KMS-11 (cell line): Measurements from ENCODE around the gene GEMIN7.

ENCODE experiments used
- H2AFZ ChIP-seq: fragments of 200-600 bp; sonication (generic); 2 replicates; pipeline ENCODE4 v1.6.1; 2016; ENCODE audit warnings: antibody characterized with exemption, mixed run types, low read depth
- H3K27ac ChIP-seq: fragments of 200-600 bp; sonication (generic); 2 replicates; pipeline ENCODE4 v1.6.1; 2016; ENCODE audit warnings: mild to moderate bottlenecking, mixed run types
- H3K27me3 ChIP-seq: fragments of 200-600 bp; sonication (generic); 2 replicates; pipeline ENCODE4 v1.6.1; 2017; ENCODE audit warnings: mild to moderate bottlenecking, low read depth, mixed run types, moderate library complexity; ENCODE audit not compliant: insufficient read depth
- H3K36me3 ChIP-seq: fragments of 200-600 bp; sonication (generic); 2 replicates; pipeline ENCODE4 v1.6.1; 2017; ENCODE audit warnings: mild to moderate bottlenecking, mixed run types; ENCODE audit not compliant: insufficient read depth
- H3K4me1 ChIP-seq: fragments of 200-600 bp; sonication (generic); 2 replicates; pipeline ENCODE4 v1.6.1; 2016; ENCODE audit warnings: mild to moderate bottlenecking, low read depth, mixed run types; ENCODE audit not compliant: poor library complexity, severe bottlenecking
- H3K4me2 ChIP-seq: fragments of 200-600 bp; sonication (generic); 2 replicates; pipeline ENCODE4 v1.7.0; 2016; ENCODE audit warnings: mild to moderate bottlenecking, mixed run types
- H3K4me3 ChIP-seq: fragments of 200-600 bp; sonication (generic); IDR thresholded peaks from 2 replicates; pipeline ENCODE4 v1.6.1; 2017; ENCODE audit warnings: low read depth, low read length, mixed read lengths; ENCODE audit not compliant: insufficient read depth
- H3K79me2 ChIP-seq: fragments of 200-600 bp; sonication (generic); 2 replicates; pipeline ENCODE4 v1.6.1; 2016; ENCODE audit warnings: low read depth, mixed run types; ENCODE audit not compliant: insufficient read depth
- H3K9ac ChIP-seq: fragments of 200-600 bp; sonication (generic); 2 replicates; pipeline ENCODE4 v1.6.1; 2016; ENCODE audit warnings: mild to moderate bottlenecking, mixed run types
- H4K20me1 ChIP-seq: fragments of 200-600 bp; sonication (generic); 2 replicates; pipeline ENCODE4 v1.6.1; 2016; ENCODE audit warnings: mild to moderate bottlenecking, mixed run types; ENCODE audit not compliant: insufficient read depth
- CTCF ChIP-seq: fragments of 200-600 bp; sonication (generic); conservative IDR thresholded peaks from 2 replicates; pipeline ENCODE4 v1.6.1; 2017; ENCODE audit warnings: low read depth, mild to moderate bottlenecking, antibody characterized with exemption, low read length, moderate library complexity, mixed read lengths

Gene GEMIN7

GRCh38 chr19:45095496-45096413 lies 16.7 kb downstream of the GEMIN7 start:
- peak overlapping the region; percentile 15; the same call in 1 of the 2 replicates for H3K4me2 ChIP-seq
- no peak overlapping the region for H3K27ac ChIP-seq
- no peaks in the 10 kb centered on the region for H3K27me3 ChIP-seq
- H3K4me1 ChIP-seq: peaks cover 52% of the 10 kb centered on the region
- no peak overlapping the region for H3K4me3 ChIP-seq
- H4K20me1 ChIP-seq: peaks cover 3% of the 10 kb centered on the region; the same call in 1 of the 2 replicates
- H3K79me2 ChIP-seq: peaks cover 76% of the 10 kb centered on the region
- TF ChIP-seq CTCF: no peak
- no peaks in the 10 kb centered on the region; the same call in 1 of the 2 replicates for H3K36me3 ChIP-seq
- no peak overlapping the region for H2AFZ ChIP-seq
- no peak overlapping the region for H3K9ac ChIP-seq

- no peak overlapping the region for H3K9ac ChIP-seq
- H3K27ac ChIP-seq: no peak overlapping the region
- H3K36me3 ChIP-seq: no peaks in the 10 kb centered on the region
- peaks cover 47% of the 10 kb centered on the region for H3K4me1 ChIP-seq
- no peak for TF ChIP-seq CTCF
- no peak overlapping the region for H3K4me3 ChIP-seq
- H3K79me2 ChIP-seq: peaks cover 86% of the 10 kb centered on the region
- H2AFZ ChIP-seq: no peak overlapping the region
- peaks cover 3% of the 10 kb centered on the region; the same call in 1 of the 2 replicates for H4K20me1 ChIP-seq
- H3K27me3 ChIP-seq: no peaks in the 10 kb centered on the region
- no peak overlapping the region for H3K4me2 ChIP-seq
Measured at GRCh38 chr19:45096700-45097099, 17.6 kb downstream of the GEMIN7 start.

- TF ChIP-seq CTCF: no peak
- Histone ChIP-seq H3K9ac (no peak overlapping the region), H4K20me1 (peaks cover 3% of the 10 kb centered on the region; the same call in 1 of the 2 replicates), H3K27me3 (no peaks in the 10 kb centered on the region), H3K36me3 (no peaks in the 10 kb centered on the region), H2AFZ (no peak overlapping the region), H3K4me3 (no peak overlapping the region), H3K4me1 (peaks cover 47% of the 10 kb centered on the region), H3K27ac (no peak overlapping the region), H3K4me2 (peak overlapping the region; percentile 19; the same call in 1 of the 2 replicates), H3K79me2 (peaks cover 93% of the 10 kb centered on the region)
Measured at GRCh38 chr19:45097450-45097775, 18.4 kb downstream of the GEMIN7 start.

- no peak overlapping the region for H3K27ac ChIP-seq
- H3K4me1 ChIP-seq: peaks cover 47% of the 10 kb centered on the region
- no peak overlapping the region for H3K9ac ChIP-seq
- no peaks in the 10 kb centered on the region for H3K27me3 ChIP-seq
- TF ChIP-seq CTCF: no peak
- no peak overlapping the region for H2AFZ ChIP-seq
- H4K20me1 ChIP-seq: peaks cover 3% of the 10 kb centered on the region; the same call in 1 of the 2 replicates
- H3K36me3 ChIP-seq: no peaks in the 10 kb centered on the region
- H3K4me3 ChIP-seq: no peak overlapping the region
- peaks cover 98% of the 10 kb centered on the region for H3K79me2 ChIP-seq
- peak overlapping the region; percentile 19; the same call in 1 of the 2 replicates for H3K4me2 ChIP-seq
Measured at GRCh38 chr19:45097776-45098520, 18.9 kb downstream of the GEMIN7 start.
